Suppressor macrophage treated with lipopolysaccharide for 1 hour (primary cell): ENCODE measurements around the gene PARK7.
"Not testable (repeated sequence)": the region's sequence is repeated elsewhere in the genome, so short reads cannot be mapped to it uniquely, and the experiment has no call there.

ENCODE experiments used
- DNase-seq, 3 donors: peaks; one replicate each; pipeline ENCODE4 v3.0.0-alpha.2; 2020 to 2022

Gene PARK7

GRCh38 chr1:7948960-7949359 lies 12.6 kb upstream of the PARK7 start:
- DNase-seq: no peak

GRCh38 chr1:7952791-7953190 lies 8.7 kb upstream of the PARK7 start:
- DNase-seq: not testable (repeated sequence)

GRCh38 chr1:7953850-7954609 lies 7.5 kb upstream of the PARK7 start:
- DNase-seq: peak; percentile 94 to 97 (median 95)

GRCh38 chr1:7954683-7955082 lies 6.8 kb upstream of the PARK7 start:
- no peak for DNase-seq

GRCh38 chr1:7956218-7957032 lies 5.1 kb upstream of the PARK7 start:
- no peak for DNase-seq

GRCh38 chr1:7960165-7960564 lies 1.3 kb upstream of the PARK7 start:
- peak; percentile 27 to 50 (median 43) for DNase-seq

- DNase-seq: no peak
These were observed 670 bp upstream of the PARK7 start for GRCh38 chr1:7960867-7961215.

GRCh38 chr1:7962014-7962335 lies 464 bp downstream of the PARK7 start:
- peak in 2 of 3 donors; percentile 62 to 66 for DNase-seq

- peak; percentile 17 to 29 (median 20) for DNase-seq
These were observed 1.3 kb downstream of the PARK7 start for GRCh38 chr1:7962636-7963377.

GRCh38 chr1:7963378-7963730 lies 1.8 kb downstream of the PARK7 start:
- not testable (repeated sequence) for DNase-seq

GRCh38 chr1:7963841-7964240 lies 2.3 kb downstream of the PARK7 start:
- not testable (repeated sequence) for DNase-seq

GRCh38 chr1:7964476-7964875 lies 3.0 kb downstream of the PARK7 start:
- DNase-seq: no peak

GRCh38 chr1:7967196-7967595 lies 5.7 kb downstream of the PARK7 start:
- no peak for DNase-seq

- DNase-seq: no peak
These were observed 6.1 kb downstream of the PARK7 start for GRCh38 chr1:7967651-7968050.

GRCh38 chr1:7970246-7970645 lies 8.7 kb downstream of the PARK7 start:
- no peak for DNase-seq

- DNase-seq: no peak
These were observed 9.5 kb downstream of the PARK7 start for GRCh38 chr1:7971024-7971423.

- no peak for DNase-seq
These were observed 10.8 kb downstream of the PARK7 start for GRCh38 chr1:7972285-7972684.

- DNase-seq: no peak
These were observed 11.6 kb downstream of the PARK7 start for GRCh38 chr1:7973086-7973485.

GRCh38 chr1:7975212-7975865 lies 13.8 kb downstream of the PARK7 start:
- DNase-seq: peak; percentile 60 to 74 (median 64)

GRCh38 chr1:7980984-7981383 lies 19.5 kb downstream of the PARK7 start:
- no peak for DNase-seq

GRCh38 chr1:7983086-7983778 lies 21.7 kb downstream of the PARK7 start:
- DNase-seq: no peak

- DNase-seq: no peak
These were observed 23.3 kb downstream of the PARK7 start for GRCh38 chr1:7984811-7985210.
